ENCODE measurements around the gene KLF13. TPM values are rescaled to one million over a fixed set of nuclear protein-coding genes. Genes with fewer than 3 reads are reported as not detected.
A peak's percentile ranks its signal among the peaks of the same experiment; 100 is the strongest.

The KLF13 gene
- total RNA-seq, 2 experiments from 2014 or later: 163 to 175 TPM

GRCh38 chr15:31337352-31338031, 10.9 kb downstream of the KLF13 start:
- H3K27ac Mint-ChIP-seq: peak overlapping the region; percentile 84
- peaks cover 19% of the 10 kb centered on the region for H3K36me3 Mint-ChIP-seq (ENCODE audit: low read depth)
- H3K4me1 Mint-ChIP-seq (ENCODE audit: low read depth): peaks cover 97% of the 10 kb centered on the region
- ATAC-seq: peak; percentile 43
- H3K9me3 Mint-ChIP-seq: no peaks in the 10 kb centered on the region
- peak; percentile 36 for DNase-seq
- H3K4me3 Mint-ChIP-seq: peak overlapping the region; percentile 2
- POLR2A ChIA-PET: interaction anchor here (17.4 kb wide), 1 partner anchor 24 kb away, joined by 444 read pairs; no protein-coding TSS in a partner anchor
- no peaks in the 10 kb centered on the region for H3K27me3 Mint-ChIP-seq
- intact Hi-C loops (cut with micrococcal nuclease): loop anchor here (10.0 kb wide), 1 partner anchor 47 kb away; no protein-coding TSS in a partner anchor
- CTCF ChIA-PET: interaction anchor here (1.2 kb wide), 1 partner anchor 9 kb away, joined by 3 read pairs; no protein-coding TSS in a partner anchor
- no peak for TF ChIP-seq CTCF (IDR thresholded peaks at IDR 0.05)

- intact Hi-C loops (cut with micrococcal nuclease): loop anchor here (10.0 kb wide), 1 partner anchor 46 kb away; no protein-coding TSS in a partner anchor
- no peak for TF ChIP-seq CTCF (IDR thresholded peaks at IDR 0.05)
- ATAC-seq: peak; percentile 12
- Mint-ChIP-seq H3K9me3 (no peaks in the 10 kb centered on the region), H3K27me3 (no peaks in the 10 kb centered on the region), H3K4me3 (peak overlapping the region; percentile 41), H3K27ac (peak overlapping the region; percentile 85), H3K36me3 (ENCODE audit: low read depth) (peaks cover 23% of the 10 kb centered on the region), H3K4me1 (ENCODE audit: low read depth) (peaks cover 97% of the 10 kb centered on the region)
- peak; percentile 23 for DNase-seq
- ChIA-PET CTCF (interaction anchor here (1.0 to 1.2 kb wide), 3 partner anchors 19 to 152 kb away, joined by 3 to 5 read pairs (median 3); no protein-coding TSS in a partner anchor), POLR2A (interaction anchor here (0.9 to 17.4 kb wide), 3 partner anchors 9 to 23 kb away, joined by 3 to 444 read pairs (median 4); no protein-coding TSS in a partner anchor)
Observed at GRCh38 chr15:31338318-31338878, 11.8 kb downstream of the KLF13 start.

GRCh38 chr15:31338879-31339557, 12.4 kb downstream of the KLF13 start:
- POLR2A ChIA-PET: interaction anchor here (0.9 to 17.4 kb wide), 3 partner anchors 8 to 22 kb away, joined by 3 to 444 read pairs (median 4); no protein-coding TSS in a partner anchor
- peak; percentile 69 for ATAC-seq

GRCh38 chr15:31339558-31339895, 12.9 kb downstream of the KLF13 start:
- Mint-ChIP-seq H3K27ac (peak overlapping the region; percentile 85), H3K9me3 (no peaks in the 10 kb centered on the region), H3K4me3 (no peak overlapping the region), H3K4me1 (ENCODE audit: low read depth) (peaks cover 100% of the 10 kb centered on the region), H3K36me3 (ENCODE audit: low read depth) (peaks cover 23% of the 10 kb centered on the region), H3K27me3 (no peaks in the 10 kb centered on the region)
- POLR2A ChIA-PET: interaction anchor here (17.4 kb wide), 1 partner anchor 22 kb away, joined by 444 read pairs; no protein-coding TSS in a partner anchor
- no peak for TF ChIP-seq CTCF (IDR thresholded peaks at IDR 0.05)
- DNase-seq (no peak), ATAC-seq (no peak)
- CTCF ChIA-PET: interaction anchor here (1.0 to 1.1 kb wide), 2 partner anchors 18 to 27 kb away, joined by 3 read pairs; no protein-coding TSS in a partner anchor
- intact Hi-C loops (cut with micrococcal nuclease): loop anchor here (10.0 kb wide), 1 partner anchor 45 kb away; no protein-coding TSS in a partner anchor

More at GRCh38 chr15:31338879-31339557, 12.4 kb downstream of the KLF13 start:
- Mint-ChIP-seq H3K9me3 (no peaks in the 10 kb centered on the region), H3K4me3 (peak overlapping the region; percentile 41), H3K27ac (peak overlapping the region; percentile 85), H3K36me3 (ENCODE audit: low read depth) (peaks cover 23% of the 10 kb centered on the region), H3K4me1 (ENCODE audit: low read depth) (peaks cover 97% of the 10 kb centered on the region), H3K27me3 (no peaks in the 10 kb centered on the region)
- no peak for TF ChIP-seq CTCF (IDR thresholded peaks at IDR 0.05)
- peak; percentile 79 for DNase-seq
- CTCF ChIA-PET: interaction anchor here (1.0 to 1.2 kb wide), 4 partner anchors 18 to 152 kb away, joined by 3 to 5 read pairs (median 3); no protein-coding TSS in a partner anchor
- intact Hi-C loops (cut with micrococcal nuclease): loop anchor here (10.0 kb wide), 1 partner anchor 46 kb away; no protein-coding TSS in a partner anchor
